ENCODE measurements around the gene MOV10. TPM values are rescaled to one million over a fixed set of nuclear protein-coding genes. Genes with fewer than 3 reads are reported as not detected.

MOV10 gene
- total RNA-seq, 1 donor from 2014 or later, result 36.4 TPM

DNA sequence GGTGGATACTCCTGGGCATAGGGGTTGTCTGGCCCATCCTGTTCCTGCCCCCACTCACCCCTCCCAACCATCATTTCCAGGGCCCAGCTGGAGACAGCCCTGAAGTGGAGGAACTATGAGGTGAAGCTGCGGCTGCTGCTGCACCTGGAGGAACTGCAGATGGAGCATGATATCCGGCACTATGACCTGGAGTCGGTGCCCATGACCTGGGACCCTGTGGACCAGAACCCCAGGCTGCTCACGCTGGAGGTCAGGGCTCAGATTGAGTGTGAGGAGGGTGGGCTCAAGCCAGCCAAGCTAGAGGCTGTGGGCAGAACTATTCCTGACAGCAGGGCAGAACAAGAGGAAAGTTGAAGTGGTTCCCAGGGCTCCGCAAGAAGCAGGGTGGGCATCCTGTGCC is 18.2 kb downstream of the MOV10 start:
- no peaks in the 10 kb centered on the region for H3K27me3 Mint-ChIP-seq
- H3K4me1 Mint-ChIP-seq, result no peaks in the 10 kb centered on the region
- no peaks in the 10 kb centered on the region for H3K9me3 Mint-ChIP-seq
- ChIA-PET CTCF (no interaction called here), POLR2A (no interaction called here)
- no peak overlapping the region for H3K4me3 Mint-ChIP-seq
- TF ChIP-seq, protein P1, sequence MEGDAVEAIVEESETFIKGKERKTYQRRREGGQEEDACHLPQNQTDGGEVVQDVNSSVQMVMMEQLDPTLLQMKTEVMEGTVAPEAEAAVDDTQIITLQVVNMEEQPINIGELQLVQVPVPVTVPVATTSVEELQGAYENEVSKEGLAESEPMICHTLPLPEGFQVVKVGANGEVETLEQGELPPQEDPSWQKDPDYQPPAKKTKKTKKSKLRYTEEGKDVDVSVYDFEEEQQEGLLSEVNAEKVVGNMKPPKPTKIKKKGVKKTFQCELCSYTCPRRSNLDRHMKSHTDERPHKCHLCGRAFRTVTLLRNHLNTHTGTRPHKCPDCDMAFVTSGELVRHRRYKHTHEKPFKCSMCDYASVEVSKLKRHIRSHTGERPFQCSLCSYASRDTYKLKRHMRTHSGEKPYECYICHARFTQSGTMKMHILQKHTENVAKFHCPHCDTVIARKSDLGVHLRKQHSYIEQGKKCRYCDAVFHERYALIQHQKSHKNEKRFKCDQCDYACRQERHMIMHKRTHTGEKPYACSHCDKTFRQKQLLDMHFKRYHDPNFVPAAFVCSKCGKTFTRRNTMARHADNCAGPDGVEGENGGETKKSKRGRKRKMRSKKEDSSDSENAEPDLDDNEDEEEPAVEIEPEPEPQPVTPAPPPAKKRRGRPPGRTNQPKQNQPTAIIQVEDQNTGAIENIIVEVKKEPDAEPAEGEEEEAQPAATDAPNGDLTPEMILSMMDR (IDR thresholded peaks at IDR 0.05), result no peak
- intact Hi-C loops (cut with micrococcal nuclease), result no loop called here
- ATAC-seq (ENCODE audit: low read depth) (no peak), DNase-seq (no peak)
- no peak overlapping the region for H3K27ac Mint-ChIP-seq
- H3K36me3 Mint-ChIP-seq (ENCODE audit: low read depth), result peaks cover 37% of the 10 kb centered on the region

DNA sequence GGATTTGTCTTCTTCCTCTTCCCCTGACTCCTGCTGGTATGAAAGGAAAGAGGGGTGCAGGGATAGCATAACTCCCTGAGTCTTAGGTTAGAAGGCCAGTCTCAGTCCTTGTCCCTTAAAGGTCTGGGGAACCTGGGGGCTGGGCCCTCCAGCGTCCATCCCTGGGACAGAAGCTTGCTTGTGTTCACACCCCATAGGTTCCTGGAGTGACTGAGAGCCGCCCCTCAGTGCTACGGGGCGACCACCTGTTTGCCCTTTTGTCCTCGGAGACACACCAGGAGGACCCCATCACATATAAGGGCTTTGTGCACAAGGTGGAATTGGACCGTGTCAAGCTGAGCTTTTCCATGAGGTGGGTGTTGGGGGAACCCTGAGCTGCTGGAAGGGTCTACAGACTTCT is 19.4 kb downstream of the MOV10 start:
- ChIA-PET CTCF (no interaction called here), POLR2A (no interaction called here)
- intact Hi-C loops (cut with micrococcal nuclease), result no loop called here
- TF ChIP-seq, protein P1 (IDR thresholded peaks at IDR 0.05), result no peak
- no peak for ATAC-seq (ENCODE audit: low read depth)
- Mint-ChIP-seq H3K27ac (no peak overlapping the region), H3K9me3 (no peaks in the 10 kb centered on the region), H3K4me1 (peaks cover 1% of the 10 kb centered on the region), H3K27me3 (no peaks in the 10 kb centered on the region), H3K4me3 (no peak overlapping the region), H3K36me3 (ENCODE audit: low read depth) (peaks cover 37% of the 10 kb centered on the region)
- no peak for DNase-seq

DNA sequence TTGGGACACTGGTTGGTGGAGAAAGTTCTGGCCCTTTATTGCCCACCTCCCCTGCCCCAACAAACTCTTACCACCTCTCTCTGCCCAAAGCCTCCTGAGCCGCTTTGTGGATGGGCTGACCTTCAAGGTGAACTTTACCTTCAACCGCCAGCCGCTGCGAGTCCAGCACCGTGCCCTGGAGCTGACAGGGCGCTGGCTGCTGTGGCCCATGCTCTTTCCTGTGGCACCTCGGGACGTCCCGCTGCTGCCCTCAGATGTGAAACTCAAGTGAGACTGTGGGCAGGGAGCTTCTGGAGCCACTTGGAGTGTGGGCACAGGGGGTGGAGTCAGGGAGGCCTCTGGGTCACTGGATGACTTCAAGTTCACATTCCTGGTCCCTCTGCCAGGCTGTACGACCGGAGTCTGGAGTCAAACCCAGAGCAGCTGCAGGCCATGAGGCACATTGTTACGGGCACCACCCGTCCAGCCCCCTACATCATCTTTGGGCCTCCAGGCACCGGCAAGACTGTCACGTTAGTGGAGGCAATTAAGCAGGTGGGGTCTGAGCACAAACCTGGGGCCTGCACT is 20.0 kb downstream of the MOV10 start:
- ATAC-seq (ENCODE audit: low read depth) (no peak), DNase-seq (no peak)
- Mint-ChIP-seq H3K9me3 (no peaks in the 10 kb centered on the region), H3K27me3 (no peaks in the 10 kb centered on the region), H3K4me1 (peaks cover 8% of the 10 kb centered on the region), H3K36me3 (ENCODE audit: low read depth) (peaks cover 33% of the 10 kb centered on the region), H3K4me3 (no peak overlapping the region), H3K27ac (no peak overlapping the region)
- TF ChIP-seq, protein P1 (IDR thresholded peaks at IDR 0.05), result no peak
- ChIA-PET CTCF (no interaction called here), POLR2A (no interaction called here)
- intact Hi-C loops (cut with micrococcal nuclease), result no loop called here

DNA sequence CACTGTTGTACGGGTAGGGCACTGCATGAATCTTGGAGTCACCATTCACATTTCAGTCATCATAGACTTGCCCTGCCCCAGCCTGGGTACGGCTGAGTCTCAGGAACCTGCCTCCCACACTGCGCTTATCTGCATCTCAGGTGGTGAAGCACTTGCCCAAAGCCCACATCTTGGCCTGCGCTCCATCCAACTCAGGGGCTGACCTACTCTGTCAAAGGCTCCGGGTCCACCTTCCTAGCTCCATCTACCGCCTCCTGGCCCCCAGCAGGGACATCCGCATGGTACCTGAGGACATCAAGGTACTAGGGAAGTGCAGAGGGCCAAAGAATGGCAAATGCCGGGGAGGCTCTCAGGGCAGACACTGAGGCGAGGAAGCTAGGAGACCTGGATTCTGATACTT is 20.8 kb downstream of the MOV10 start:
- H3K4me3 Mint-ChIP-seq, result no peak overlapping the region

DNA sequence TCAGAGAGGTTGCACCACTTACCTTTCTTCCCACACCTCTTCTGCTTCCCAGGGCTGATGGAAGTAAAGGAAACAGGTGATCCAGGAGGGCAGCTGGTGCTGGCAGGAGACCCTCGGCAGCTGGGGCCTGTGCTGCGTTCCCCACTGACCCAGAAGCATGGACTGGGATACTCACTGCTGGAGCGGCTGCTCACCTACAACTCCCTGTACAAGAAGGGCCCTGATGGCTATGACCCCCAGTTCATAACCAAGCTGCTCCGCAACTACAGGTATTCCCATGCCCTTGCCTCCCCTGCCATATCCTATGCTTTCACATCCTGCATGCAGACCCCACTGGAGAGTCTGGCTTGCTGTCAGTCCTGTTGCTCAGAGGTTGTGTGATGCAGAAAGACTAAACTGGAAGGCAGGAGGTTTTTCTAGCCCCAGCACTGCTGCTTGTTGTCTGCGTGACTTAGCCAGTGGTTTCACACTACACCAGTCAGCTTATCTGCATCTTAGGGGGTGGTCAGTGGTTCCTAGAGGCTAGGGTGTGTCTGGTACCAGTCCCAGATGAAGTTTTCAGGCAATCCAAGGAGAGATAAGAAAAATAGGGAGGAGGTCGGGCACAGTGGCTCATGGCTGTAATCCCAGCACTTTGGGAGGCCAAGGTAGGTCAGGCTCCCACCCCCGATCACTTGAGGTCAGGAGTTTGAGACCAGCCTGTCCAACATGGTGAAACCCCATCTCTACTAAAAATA is 22.3 kb downstream of the MOV10 start:
- H3K27me3 Mint-ChIP-seq, result no peaks in the 10 kb centered on the region
- peaks cover 23% of the 10 kb centered on the region for H3K36me3 Mint-ChIP-seq (ENCODE audit: low read depth)
- no peaks in the 10 kb centered on the region for H3K9me3 Mint-ChIP-seq
- DNase-seq (no peak), ATAC-seq (ENCODE audit: low read depth) (no peak)
- POLR2A ChIA-PET, result interaction anchor here (0.7 kb wide), 1 partner anchor 61 kb away, joined by 4 read pairs; no protein-coding TSS in a partner anchor
- H3K4me1 Mint-ChIP-seq, result peaks cover 31% of the 10 kb centered on the region
- CTCF ChIA-PET, result no interaction called here
- H3K4me3 Mint-ChIP-seq, result no peak overlapping the region
- intact Hi-C loops (cut with micrococcal nuclease), result no loop called here
- no peak overlapping the region for H3K27ac Mint-ChIP-seq
- TF ChIP-seq, protein P1 (IDR thresholded peaks at IDR 0.05), result no peak

More for the DNA sequence above, 20.8 kb downstream of the MOV10 start:
- peaks cover 26% of the 10 kb centered on the region for H3K36me3 Mint-ChIP-seq (ENCODE audit: low read depth)
- no peak for DNase-seq
- CTCF ChIA-PET, result no interaction called here
- no peaks in the 10 kb centered on the region for H3K27me3 Mint-ChIP-seq
- H3K4me1 Mint-ChIP-seq, result peaks cover 16% of the 10 kb centered on the region
- POLR2A ChIA-PET, result interaction anchor here (0.7 kb wide), 1 partner anchor 75 kb away, joined by 15 read pairs; no protein-coding TSS in a partner anchor
- TF ChIP-seq, protein P1 (IDR thresholded peaks at IDR 0.05), result no peak
- no peak for ATAC-seq (ENCODE audit: low read depth)
- intact Hi-C loops (cut with micrococcal nuclease), result no loop called here
- H3K27ac Mint-ChIP-seq, result no peak overlapping the region
- no peaks in the 10 kb centered on the region for H3K9me3 Mint-ChIP-seq
